AG09309 (cell line): ENCODE results near the gene MAP3K14.
A peak's percentile ranks its signal among the peaks of the same experiment; 100 is the strongest.

ENCODE experiments used
- DNase-seq: peaks from one replicate; pipeline ENCODE4 v3.0.0-alpha.2; 2010; ENCODE audit warnings: low read depth
- H3K4me3 ChIP-seq: 2 replicates; pipeline ENCODE4 v1.5.1; 2011; ENCODE audit warnings: mild to moderate bottlenecking, low read depth, low read length, moderate library complexity; ENCODE audit not compliant: control insufficient read depth
- CTCF ChIP-seq: IDR thresholded peaks from 2 replicates; pipeline ENCODE4 v1.5.1; 2011; ENCODE audit warnings: mild to moderate bottlenecking, low read depth, low read length, inconsistent platforms; ENCODE audit not compliant: insufficient read depth, control insufficient read depth; ENCODE audit errors: missing control alignments

Gene MAP3K14

DNA sequence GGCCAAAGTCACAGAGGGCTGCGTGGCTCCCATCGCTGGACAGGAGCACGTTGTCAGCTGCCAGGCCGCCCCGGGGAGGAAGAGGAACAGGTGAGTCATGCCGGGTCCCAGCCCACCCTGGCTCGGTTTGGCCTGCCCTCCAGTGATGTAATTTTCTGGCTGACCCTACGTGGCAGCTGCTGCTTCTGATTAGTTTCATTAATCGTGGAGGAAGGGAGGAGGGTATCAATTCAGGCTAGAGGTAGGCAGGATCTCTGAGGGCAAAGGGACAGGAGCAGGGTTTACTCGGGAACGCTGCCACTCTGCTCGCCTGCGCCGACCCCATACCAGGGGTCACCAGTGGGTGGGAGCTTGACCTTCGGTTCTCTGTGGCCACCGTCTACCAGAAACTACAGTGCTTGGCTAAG is 43.3 kb downstream of the MAP3K14 start:
- no peak overlapping the region for H3K4me3 ChIP-seq
- TF ChIP-seq CTCF, result no peak
- DNase-seq, result no peak

- no peak for TF ChIP-seq CTCF
- no peak overlapping the region for H3K4me3 ChIP-seq
- no peak for DNase-seq
Observed at GRCh38 chr17:45271603-45272002, 45.2 kb downstream of the MAP3K14 start.

- peak; percentile 69 for TF ChIP-seq CTCF
- DNase-seq, result no peak
- no peak overlapping the region for H3K4me3 ChIP-seq
Observed at GRCh38 chr17:45270828-45271418, 45.9 kb downstream of the MAP3K14 start.

- no peak for TF ChIP-seq CTCF
- no peak for DNase-seq
Observed at GRCh38 chr17:45269912-45270311, 46.9 kb downstream of the MAP3K14 start.

GRCh38 chr17:45267436-45268055 is 49.3 kb downstream of the MAP3K14 start:
- TF ChIP-seq CTCF, result no peak
- DNase-seq, result no peak
- no peak overlapping the region for H3K4me3 ChIP-seq

More at GRCh38 chr17:45269912-45270311, 46.9 kb downstream of the MAP3K14 start:
- no peak overlapping the region for H3K4me3 ChIP-seq

GRCh38 chr17:45266372-45266926 is 50.4 kb downstream of the MAP3K14 start:
- H3K4me3 ChIP-seq, result no peak overlapping the region
- no peak for DNase-seq
- no peak for TF ChIP-seq CTCF
